GM18499 (cell line): ENCODE measurements around the gene CA10.

ENCODE experiments used
- ATAC-seq: cut with Tn5 transposase; IDR thresholded peaks from one replicate; pipeline ENCODE4 v1.9.1; 2021; ENCODE audit warnings: moderate number of reproducible peaks; ENCODE audit not compliant: insufficient read depth, unreplicated experiment

The CA10 gene

GRCh38 chr17:51585514-51586104 lies 572.9 kb downstream of the CA10 start:
- ATAC-seq = no peak

- no peak for ATAC-seq
These were observed 577.6 kb downstream of the CA10 start for GRCh38 chr17:51580869-51581268.
